GM03348 (cell line): ENCODE results near the gene RUNX2.
A peak's percentile ranks its signal among the peaks of the same experiment; 100 is the strongest.
"Not testable (repeated sequence)": the region's sequence is repeated elsewhere in the genome, so short reads cannot be mapped to it uniquely, and the experiment has no call there.

ENCODE experiments used
- DNase-seq: peaks from one replicate; pipeline ENCODE4 v3.0.0; 2012; ENCODE audit warnings: low spot score

RUNX2 gene

DNA sequence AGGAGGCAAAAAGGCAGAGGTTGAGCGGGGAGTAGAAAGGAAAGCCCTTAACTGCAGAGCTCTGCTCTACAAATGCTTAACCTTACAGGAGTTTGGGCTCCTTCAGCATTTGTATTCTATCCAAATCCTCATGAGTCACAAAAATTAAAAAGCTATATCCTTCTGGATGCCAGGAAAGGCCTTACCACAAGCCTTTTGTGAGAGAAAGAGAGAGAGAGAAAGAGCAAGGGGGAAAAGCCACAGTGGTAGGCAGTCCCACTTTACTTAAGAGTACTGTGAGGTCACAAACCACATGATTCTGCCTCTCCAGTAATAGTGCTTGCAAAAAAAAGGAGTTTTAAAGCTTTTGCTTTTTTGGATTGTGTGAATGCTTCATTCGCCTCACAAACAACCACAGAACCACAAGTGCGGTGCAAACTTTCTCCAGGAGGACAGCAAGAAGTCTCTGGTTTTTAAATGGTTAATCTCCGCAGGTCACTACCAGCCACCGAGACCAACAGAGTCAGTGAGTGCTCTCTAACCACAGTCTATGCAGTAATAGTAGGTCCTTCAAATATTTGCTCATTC, at the start of gene RUNX2:
RUNX2 (plus strand) TSS at position 375 of the 567 bp plus-strand sequence. CDS start 397 bp downstream, outside the sequence.
- peak; percentile 54 for DNase-seq

DNA sequence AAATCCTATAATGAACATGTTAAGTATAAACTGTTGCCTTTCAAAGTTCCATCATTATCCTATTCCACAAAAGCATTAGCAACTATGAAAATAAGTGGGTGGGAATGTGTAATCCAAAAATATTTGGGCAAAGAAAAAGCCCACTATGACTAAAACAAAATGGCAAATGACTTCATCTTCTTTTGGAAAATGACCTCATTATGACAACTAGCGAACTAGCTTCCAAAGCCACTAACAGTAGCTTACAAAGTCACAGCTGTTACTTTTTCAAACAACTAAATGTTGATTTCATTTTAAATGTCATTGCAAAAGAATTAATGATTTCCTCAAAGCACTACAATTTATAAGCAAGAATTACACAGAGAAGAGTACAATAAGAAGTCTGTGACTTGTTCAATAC, 49.8 kb upstream of the RUNX2 start:
- DNase-seq: no peak

DNA sequence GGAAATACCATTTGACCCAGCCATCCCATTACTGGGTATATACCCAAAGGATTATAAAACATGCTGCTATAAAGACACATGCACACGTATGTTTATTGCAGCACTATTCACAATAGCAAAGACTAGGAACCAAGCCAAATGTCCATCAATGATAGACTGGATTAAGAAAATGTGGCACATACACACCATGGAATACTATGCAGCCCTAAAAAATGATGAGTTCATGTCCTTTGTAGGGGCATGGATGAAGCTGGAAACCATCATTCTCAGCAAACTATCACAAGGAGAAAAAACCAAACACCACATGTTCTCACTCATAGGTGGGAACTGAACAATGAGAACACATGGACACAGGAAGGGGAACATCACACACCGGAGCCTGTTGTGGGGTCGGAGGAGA, 41.4 kb upstream of the RUNX2 start:
- not testable (repeated sequence) for DNase-seq

DNA sequence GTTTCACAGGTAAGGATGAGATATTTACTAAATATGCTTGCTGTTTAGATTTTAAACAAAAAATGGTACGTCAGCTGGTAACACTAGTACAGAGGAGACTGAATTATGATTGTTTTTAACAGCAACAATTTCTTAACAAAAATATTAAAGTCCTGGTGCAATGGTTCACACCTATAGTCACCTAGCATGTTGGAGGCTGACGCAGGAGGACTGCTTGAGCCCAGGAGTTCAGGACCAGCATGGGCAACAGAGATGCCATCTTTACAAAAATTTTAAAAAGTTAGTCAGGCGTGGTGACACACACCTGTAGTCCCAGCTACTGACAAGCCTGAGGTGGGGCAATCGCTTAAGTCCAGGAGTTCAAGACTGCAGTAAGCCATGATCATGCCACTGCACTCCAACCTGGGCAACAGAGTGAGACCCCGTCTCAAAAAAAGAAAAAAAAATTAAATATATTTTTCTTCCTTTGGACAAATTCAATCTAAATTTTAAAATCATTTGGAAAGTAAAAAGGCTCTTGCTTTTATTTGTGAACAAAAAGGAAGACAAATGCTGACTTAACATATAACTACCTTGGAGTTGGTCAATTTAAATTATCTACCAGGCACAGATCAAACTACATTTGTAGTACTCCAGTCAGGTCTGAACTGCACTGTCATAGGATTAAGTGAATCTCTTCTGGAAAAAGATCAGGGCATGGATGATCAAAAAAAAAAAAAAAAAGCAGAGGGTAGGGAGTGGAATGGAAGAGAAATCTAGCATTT, 38.2 kb upstream of the RUNX2 start:
- no peak for DNase-seq

DNA sequence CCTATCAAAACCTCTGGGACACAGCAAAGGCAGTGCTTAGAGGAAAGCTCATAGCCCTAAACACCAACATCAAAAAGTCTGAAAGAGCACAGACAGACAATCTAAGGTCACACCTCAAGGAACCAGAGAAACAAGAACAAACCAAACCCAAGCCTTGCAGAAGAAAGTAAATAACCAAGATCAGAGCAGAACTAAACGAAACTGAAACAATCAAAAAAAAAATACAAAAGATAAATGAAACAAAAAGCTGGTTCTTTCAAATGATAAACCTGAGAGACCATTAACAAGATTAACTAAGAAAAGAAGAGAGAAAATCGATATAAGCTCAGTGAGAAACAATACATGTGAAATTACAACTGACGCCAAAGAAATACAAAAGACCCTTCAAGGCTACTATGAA, 34.8 kb upstream of the RUNX2 start:
- no peak for DNase-seq

DNA sequence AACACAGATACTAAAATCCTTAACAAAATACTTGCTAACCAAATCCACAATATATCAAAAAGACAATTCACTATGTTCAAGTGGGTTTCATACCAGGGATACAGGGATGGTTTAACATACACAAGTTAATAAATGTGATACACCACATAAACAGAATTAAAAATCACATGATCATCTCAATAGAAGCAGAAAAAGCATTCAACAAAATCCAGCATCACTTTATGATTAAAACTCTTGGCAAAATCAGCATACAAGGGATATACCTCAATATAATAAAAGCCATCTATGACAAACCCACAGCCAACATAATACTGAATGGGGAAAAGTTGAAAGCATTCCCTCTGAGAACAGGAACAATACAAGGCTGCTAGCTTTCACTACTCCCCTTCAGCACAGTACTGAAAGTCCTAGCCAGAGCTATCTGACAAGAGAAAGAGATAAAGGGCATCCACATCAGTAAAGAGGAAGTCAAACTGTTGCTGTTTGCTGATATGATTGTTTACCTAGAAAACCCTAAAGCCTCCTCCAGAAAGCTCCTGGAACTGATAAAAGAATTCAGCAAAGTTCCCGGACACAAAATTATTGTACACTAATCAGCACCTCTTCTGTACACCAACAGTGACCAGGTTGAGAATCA, 33.9 kb upstream of the RUNX2 start:
- DNase-seq: not testable (repeated sequence)

DNA sequence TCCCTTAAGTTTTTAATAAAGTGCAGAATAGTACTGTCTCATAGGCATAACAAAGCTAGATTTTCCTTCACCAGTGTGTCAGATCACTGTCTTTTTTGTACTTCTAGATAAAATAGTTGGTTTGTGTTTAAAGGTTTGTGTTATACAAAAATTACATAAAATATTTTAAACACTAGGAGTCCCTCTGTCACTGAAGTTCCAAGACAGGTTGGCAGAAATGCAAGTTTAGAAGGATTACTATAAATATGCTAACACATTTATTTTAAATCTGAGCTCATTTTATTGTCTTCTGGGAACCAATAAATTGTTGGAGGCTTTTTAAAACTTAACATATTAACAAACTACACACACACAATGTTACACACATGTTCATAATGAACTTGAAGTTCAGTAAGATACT, 30.8 kb upstream of the RUNX2 start:
- DNase-seq: no peak

DNA sequence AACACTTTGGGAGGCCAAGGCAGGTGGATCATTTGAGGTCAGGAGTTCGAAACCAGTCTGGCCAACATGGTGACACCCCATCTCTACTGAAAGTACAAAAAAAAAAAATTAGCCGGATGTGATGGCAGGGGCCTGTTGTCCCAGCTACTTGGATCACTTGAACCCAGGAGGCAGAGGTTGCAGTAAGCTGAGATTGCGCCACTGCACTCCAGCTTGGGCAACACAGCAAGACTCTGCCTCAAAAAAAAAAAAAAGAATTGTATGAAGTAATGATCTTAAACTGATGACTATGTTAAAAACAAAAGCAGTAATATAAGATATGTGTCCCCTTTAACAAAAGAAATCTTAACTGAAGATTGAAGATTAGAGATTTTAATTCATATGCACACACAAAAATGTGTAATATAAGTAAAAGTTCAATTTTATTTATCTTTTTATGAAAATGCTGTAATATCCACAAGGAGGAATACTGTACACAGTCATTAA, 29.0 kb upstream of the RUNX2 start:
- no peak for DNase-seq

DNA sequence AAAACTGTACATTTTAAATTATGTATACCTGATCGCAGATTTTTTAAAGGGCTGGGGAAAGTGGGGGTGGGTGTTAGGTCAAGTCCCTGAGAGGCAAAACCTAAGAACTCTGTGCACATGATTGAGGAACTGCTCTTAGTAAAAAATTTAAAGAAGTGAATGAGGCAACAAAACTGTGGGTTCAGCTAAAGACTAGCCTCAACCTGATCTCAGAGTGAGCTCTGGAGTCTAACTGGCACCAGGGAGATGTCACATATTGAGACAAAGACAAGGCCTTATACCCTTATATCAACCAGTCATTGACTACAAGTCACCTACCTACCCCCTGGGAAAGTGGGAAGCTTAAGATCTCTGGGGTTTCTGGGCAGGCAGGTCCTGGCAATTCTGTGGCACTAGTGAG, 27.4 kb upstream of the RUNX2 start:
- DNase-seq: no peak

DNA sequence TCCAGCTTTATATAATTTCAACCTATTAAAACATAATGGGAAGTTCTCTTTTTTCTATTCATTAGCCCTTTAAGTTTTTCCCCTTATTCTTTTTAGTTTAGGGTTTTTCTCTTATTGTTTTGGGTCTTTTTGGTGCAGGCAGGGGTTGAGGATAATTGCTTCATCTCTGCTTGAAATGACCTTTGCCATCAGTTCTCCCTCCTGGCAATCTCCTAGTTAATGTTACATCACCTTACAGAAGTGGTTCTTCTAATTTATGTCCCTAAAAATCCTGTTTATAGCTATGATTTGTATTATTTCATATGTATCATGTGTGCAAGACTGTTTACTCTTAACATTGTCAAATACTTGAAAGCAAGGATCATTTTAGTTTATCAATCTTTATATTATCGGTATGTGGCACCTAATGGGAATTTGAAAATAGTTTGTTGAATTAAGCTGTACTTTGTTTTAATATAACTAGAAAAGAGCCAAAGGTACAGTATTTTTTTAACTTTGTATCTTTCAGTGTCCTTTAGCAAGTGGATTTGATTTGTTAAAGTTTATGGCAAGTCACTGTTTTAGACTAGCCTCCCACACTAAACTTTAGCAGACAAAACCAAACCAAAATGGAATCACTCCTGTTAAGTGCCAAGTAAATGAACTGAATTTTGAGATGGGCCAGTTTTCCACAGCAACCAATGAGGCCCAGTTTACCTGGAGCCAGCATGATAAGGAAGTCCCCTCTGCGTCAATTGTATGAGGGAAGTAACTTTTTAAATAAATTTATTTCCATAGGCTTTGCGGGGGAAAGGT, 26.6 kb upstream of the RUNX2 start:
- DNase-seq: no peak

DNA sequence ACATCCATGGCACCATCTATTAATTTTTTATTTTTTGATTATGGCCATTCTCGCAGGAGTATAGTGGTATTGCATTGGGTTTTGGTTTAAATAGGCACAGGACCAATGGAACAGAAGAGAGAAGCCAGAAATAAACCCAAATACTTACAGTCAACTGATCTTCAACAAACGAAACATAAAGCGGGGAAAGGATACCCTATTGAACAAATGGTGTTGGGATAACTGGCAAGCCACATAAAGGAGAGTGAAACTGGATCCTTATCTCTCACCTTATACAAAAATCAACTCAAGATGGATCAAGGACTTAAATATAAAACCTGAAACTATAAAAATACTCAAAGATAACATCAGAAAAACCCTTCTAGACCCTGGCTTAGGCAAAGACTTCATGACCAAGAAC, 25.3 kb upstream of the RUNX2 start:
- no peak for DNase-seq

DNA sequence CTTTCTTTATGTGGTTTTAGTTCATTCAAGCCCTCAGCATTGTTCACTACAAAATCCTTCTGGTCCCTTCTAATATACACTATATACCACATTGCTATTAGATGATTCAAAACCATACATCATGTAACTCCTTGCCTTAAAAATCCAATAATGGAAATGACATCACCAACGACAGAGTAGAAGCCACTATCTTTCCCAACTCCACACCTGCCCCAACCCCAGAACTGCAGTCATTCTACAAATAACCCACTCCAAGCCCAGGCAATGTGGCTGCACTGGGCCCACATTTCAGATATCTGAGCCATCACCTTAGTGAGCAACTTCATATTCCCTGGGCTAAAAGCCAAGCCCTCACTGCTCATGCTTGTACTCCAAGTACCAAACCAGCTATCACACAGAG, 22.6 kb upstream of the RUNX2 start:
- DNase-seq: no peak

DNA sequence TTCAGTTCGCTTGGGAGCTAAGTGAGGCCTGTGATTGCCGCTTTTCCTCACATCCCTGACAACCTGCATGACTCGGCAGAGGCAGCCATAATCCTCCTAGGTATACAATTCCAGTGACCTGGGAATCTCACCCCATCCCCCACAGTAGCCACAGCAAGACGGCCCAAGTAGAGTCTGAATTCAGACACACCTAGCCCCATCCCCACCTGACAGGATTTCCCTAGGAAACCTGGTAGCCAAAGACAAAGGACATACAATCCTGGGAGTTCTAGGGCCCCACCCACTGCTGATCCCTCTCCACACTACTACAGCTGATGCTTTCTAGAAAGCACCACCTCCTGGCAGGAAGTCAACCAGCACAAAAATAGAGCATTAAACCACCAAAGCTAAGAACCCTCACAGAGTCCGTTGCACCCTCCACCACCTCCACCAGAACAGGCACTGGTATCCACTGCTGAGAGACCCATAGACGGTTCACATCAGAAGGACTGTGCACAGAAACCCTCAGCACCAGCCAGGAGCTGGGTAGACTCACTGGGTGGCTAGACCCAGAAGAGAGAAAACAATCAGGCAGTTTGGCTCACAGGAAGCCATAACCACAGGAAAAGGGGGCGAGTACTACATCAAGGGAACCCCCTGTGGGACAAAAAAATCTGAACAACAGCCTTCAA, 17.9 kb upstream of the RUNX2 start:
- DNase-seq: no peak

DNA sequence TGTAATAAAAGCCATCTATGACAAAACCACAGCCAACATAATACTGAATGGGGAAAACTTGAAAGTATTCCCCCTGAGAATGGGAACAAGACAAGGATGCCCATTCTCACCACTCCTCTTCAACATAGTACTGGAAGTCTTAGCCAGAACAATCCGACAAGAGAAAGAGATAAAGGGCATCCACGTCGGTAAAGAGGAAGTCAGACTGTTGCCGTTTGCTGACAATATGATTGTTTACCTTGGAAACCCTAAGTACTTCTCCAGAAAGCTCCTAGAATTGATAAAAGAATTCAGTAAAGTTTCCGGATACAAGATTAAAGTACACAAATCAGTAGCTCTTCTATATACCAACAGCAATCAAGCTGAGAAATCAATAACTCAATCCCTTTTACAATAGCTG, 14.0 kb upstream of the RUNX2 start:
- no peak for DNase-seq

DNA sequence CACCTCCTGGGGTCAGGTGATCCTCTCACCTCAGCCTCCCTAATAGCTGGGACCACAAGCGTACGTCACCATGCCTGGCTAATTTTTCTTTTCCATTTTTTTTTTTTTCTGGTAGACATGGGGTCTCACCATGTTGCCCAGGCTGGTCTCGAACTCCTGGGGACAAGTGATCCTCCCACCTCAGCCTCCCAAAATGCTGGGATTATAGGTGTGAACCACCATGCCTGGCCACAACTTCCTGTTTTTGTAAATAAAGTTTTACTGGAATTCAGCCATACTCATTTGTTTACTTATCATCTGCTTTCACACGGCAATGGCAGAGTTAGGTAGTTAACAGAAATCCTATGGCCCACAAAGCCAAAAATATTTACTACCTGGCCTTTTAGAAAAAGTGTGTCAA, 7.8 kb upstream of the RUNX2 start:
- DNase-seq: no peak

DNA sequence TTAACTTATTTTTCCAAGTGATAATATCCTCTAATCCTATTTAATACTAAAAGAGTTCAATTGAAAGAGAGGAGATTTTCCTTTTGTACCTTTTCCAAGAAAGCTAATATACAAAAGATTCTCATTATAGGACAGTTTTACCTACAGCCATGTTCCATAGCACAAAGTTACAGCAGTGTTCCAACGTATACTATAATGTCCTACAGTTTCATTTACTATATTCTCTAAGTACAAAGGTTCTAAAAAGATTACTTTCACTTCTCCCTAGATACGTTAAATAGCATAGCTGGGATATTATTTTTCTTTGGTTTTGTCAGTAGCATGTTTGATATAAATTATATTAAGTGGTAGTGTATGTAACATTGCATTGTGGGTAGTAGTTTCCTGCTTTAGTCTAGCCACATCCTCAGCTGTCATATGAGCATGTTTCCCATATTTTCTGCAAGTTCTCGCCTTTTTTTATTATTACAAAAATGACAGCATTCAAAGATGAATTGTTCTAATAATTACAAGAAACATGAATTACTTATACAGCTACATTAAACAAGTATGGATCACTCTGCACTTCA, 4.4 kb upstream of the RUNX2 start:
- DNase-seq: no peak

DNA sequence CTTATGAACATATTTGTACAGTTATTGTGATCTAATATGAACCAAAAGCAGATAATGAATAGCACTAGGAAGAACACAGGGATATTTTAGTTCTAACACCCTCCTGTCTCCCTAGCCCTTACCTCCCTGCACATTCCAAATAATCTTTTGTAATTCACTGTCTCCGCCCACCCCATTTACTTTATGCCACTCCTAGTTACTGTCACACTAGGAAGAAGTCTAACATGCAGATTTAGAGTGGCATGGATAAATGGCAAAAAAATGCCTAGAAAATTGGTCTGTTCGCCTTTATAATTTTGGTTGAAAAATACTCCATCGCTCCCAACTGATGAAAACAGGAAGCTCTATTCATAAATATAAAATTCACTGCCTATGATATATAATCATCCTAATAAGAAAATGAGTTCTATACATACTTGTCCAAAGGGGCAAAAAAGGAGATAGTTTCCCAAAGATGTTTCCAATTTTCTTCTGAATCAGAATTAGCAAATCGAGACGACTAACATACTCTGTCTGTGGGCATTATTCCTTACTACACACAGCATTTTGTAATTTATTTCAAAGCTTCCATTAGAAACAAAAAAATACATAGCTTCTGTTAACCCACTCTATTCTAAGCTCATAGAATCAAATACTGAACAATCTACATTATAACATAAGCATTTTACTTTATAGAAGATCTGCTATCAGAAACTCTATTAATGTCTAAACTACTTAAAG, 1.3 kb upstream of the RUNX2 start:
- DNase-seq: no peak

DNA sequence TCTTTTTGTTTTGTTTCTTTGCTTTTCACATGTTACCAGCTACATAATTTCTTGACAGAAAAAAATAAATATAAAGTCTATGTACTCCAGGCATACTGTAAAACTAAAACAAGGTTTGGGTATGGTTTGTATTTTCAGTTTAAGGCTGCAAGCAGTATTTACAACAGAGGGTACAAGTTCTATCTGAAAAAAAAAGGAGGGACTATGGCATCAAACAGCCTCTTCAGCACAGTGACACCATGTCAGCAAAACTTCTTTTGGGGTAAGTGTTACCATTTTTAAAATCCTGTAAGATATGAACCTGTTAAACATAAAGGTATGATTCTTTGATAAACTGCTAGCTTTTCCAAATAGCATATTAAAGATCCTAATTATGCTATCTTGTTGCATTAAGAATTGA, 393 bp downstream of the RUNX2 start:
- DNase-seq: no peak

DNA sequence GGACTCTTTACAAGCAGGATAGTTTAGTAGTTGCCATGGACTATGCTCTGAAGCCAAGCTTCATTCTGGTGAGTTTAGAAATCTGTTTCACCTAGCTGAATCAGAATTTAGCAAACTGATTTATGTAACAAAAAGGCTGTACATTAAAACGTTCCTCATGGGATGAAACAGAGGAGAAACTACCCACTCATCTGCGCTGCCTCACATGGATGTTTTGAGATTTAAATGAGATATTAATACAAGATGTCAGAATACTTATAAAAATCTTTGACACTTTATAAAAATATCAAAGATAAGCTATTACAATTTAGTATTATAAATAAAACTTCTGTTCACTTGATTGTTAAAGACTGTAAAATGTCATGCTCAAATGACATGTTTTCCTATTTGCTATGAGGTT, 16.8 kb downstream of the RUNX2 start:
- DNase-seq: no peak

DNA sequence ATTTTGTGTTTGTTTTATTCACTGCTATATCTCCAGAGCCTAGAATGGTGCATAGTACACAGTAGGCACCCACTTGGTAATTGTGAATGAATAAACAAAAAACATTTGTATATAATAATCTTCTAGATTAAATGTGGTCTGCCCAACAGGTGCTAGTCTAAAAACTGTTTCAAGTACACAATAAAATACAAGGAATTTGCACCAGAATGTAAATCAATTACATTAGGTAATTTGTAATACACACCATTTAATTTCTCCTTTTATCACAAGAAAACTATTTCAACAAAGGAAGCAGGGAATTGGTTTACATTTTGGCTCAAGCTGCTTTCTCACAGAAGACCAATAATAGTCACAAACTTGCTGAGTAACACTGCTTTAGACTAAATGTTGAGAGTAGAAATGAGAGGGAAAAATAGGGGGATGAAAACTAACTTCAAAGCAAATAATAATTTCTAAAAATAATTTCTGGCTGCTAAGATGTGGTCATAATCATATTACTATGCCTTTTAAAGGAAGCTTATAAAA, 22.1 kb downstream of the RUNX2 start:
- peak; percentile 5 for DNase-seq

DNA sequence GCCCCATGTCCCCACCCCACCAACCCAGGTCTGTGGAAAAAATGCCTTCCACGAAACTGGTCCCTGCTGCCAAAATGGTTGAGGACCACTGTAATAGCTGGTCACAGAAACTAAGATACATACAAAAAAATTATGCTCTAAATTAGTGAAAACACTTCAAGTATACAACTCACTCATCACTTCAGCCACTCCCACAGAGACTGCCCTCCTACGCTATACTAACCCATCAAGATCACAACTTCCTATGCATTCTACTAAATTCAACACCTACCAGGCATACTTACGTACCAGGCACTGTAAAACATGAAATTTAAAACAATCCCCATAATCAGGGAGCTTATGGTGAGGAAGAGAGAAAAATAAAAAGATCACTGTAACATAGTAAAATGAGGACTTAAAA, 22.9 kb downstream of the RUNX2 start:
- no peak for DNase-seq
